Neuronal stem cell (in vitro differentiated cells): ENCODE data around the gene DIRAS2.

Experiments
- DNase-seq: peaks from one replicate; pipeline ENCODE4 v3.0.0-alpha.2; 2013; ENCODE audit warnings: low spot score
- H2AFZ ChIP-seq: one replicate; pipeline ENCODE4 v1.6.1; 2013; ENCODE audit warnings: mild to moderate bottlenecking, low read length, inconsistent platforms
- H2AK5ac ChIP-seq: 2 replicates; pipeline ENCODE4 v1.6.1; 2013; ENCODE audit warnings: low read depth, mild to moderate bottlenecking, inconsistent platforms, low read length, moderate library complexity, mixed read lengths
- H2BK120ac ChIP-seq: 2 replicates; pipeline ENCODE4 v1.6.1; 2013; ENCODE audit warnings: low read depth, mild to moderate bottlenecking, inconsistent platforms, low read length, moderate library complexity, mixed read lengths
- H2BK12ac ChIP-seq: one replicate; pipeline ENCODE4 v1.6.1; 2013; ENCODE audit warnings: low read length, inconsistent platforms
- H2BK15ac ChIP-seq: 2 replicates; pipeline ENCODE4 v1.6.1; 2013; ENCODE audit warnings: mild to moderate bottlenecking, low read length, inconsistent platforms, mixed read lengths
- H2BK5ac ChIP-seq: one replicate; pipeline ENCODE4 v1.6.1; 2013; ENCODE audit warnings: inconsistent platforms, mild to moderate bottlenecking, low read length, moderate library complexity
- H3K14ac ChIP-seq: one replicate; pipeline ENCODE4 v1.6.1; 2013; ENCODE audit warnings: low read length, inconsistent platforms
- H3K18ac ChIP-seq: 2 replicates; pipeline ENCODE4 v1.6.1; 2013; ENCODE audit warnings: low read length, inconsistent platforms
- H3K23ac ChIP-seq: 2 replicates; pipeline ENCODE4 v1.6.1; 2013; ENCODE audit warnings: low read depth, mild to moderate bottlenecking, mixed read lengths, low read length, inconsistent platforms; ENCODE audit not compliant: poor library complexity
- H3K27ac ChIP-seq: replicated peaks from 3 replicates; pipeline ENCODE4 v1.5.1; 2013; ENCODE audit warnings: low read length, inconsistent platforms
- H3K27me3 ChIP-seq, 3 experiments: 2 replicates each; pipeline ENCODE4 v1.6.1; 2013; ENCODE audit warnings: low read length in 3 of 3, mild to moderate bottlenecking in 2 of 3, inconsistent platforms in 1 of 3, low read depth in 1 of 3, mixed read lengths in 1 of 3, moderate library complexity in 1 of 3; ENCODE audit not compliant: control insufficient read depth in 3 of 3, insufficient read depth in 3 of 3
- H3K36me3 ChIP-seq, 2 donors: replicated peaks in 1 of 2; 2 replicates each; pipeline ENCODE4 v1.6.1; 2013; ENCODE audit warnings: low read length in 2 of 2; ENCODE audit not compliant: control insufficient read depth in 2 of 2, insufficient read depth in 2 of 2
- H3K4ac ChIP-seq: 2 replicates; pipeline ENCODE4 v1.6.1; 2013; ENCODE audit warnings: inconsistent platforms, mild to moderate bottlenecking, low read length, moderate library complexity
- H3K4me1 ChIP-seq, 2 donors: 1 replicate in 1 of 2; 2 replicates in 1 of 2; pipeline ENCODE4 v1.6.1; 2013; ENCODE audit warnings: low read length in 2 of 2, low read depth in 1 of 2; ENCODE audit not compliant: control insufficient read depth in 2 of 2, insufficient read depth in 1 of 2
- H3K4me2 ChIP-seq: one replicate; pipeline ENCODE4 v1.6.1; 2013; ENCODE audit warnings: mild to moderate bottlenecking, low read length, inconsistent platforms; ENCODE audit not compliant: insufficient read depth, poor library complexity, severe bottlenecking
- H3K4me3 ChIP-seq, 2 donors: 2 replicates each; pipeline ENCODE4 v1.5.1; 2013; ENCODE audit warnings: low read length in 2 of 2, mild to moderate bottlenecking in 2 of 2, inconsistent platforms in 1 of 2, moderate library complexity in 1 of 2
- H3K79me1 ChIP-seq: one replicate; pipeline ENCODE4 v1.6.1; 2013; ENCODE audit warnings: low read depth, mild to moderate bottlenecking, inconsistent platforms, low read length, moderate library complexity
- H3K9ac ChIP-seq: one replicate; pipeline ENCODE4 v1.6.1; 2013; ENCODE audit warnings: mild to moderate bottlenecking, low read depth, low read length, inconsistent platforms; ENCODE audit not compliant: poor library complexity
- H3K9me3 ChIP-seq, 2 donors: replicated peaks in 1 of 2; 2 replicates each; pipeline versions ENCODE3 to v1.6.1; 2013; ENCODE audit warnings: low read length in 2 of 2, mild to moderate bottlenecking in 2 of 2, inconsistent platforms in 1 of 2, low read depth in 1 of 2, mixed read lengths in 1 of 2, moderate library complexity in 1 of 2; ENCODE audit not compliant: control insufficient read depth in 2 of 2, insufficient read depth in 1 of 2
- H4K8ac ChIP-seq: one replicate; pipeline ENCODE4 v1.6.1; 2013; ENCODE audit warnings: low read depth, mild to moderate bottlenecking, inconsistent platforms, low read length, moderate library complexity
- H4K91ac ChIP-seq: one replicate; pipeline ENCODE4 v1.6.1; 2013; ENCODE audit warnings: low read length, low read depth, mild to moderate bottlenecking, inconsistent platforms; ENCODE audit not compliant: poor library complexity
- WGBS, 2 donors: extraction: QIAGEN DNeasy Blood & Tissue Kit; methylation state at CpG; one replicate each; pipeline ENCODE4 v1.1.7; 2013; ENCODE audit warnings: missing lambda C conversion rate in 2 of 2, mixed read lengths in 1 of 2; ENCODE audit not compliant: insufficient read length in 2 of 2, insufficient replicate concordance in 1 of 2; ENCODE audit errors: extremely low coverage in 2 of 2; 5-methylcytosine and 5-hydroxymethylcytosine counted together

The DIRAS2 gene

DNA sequence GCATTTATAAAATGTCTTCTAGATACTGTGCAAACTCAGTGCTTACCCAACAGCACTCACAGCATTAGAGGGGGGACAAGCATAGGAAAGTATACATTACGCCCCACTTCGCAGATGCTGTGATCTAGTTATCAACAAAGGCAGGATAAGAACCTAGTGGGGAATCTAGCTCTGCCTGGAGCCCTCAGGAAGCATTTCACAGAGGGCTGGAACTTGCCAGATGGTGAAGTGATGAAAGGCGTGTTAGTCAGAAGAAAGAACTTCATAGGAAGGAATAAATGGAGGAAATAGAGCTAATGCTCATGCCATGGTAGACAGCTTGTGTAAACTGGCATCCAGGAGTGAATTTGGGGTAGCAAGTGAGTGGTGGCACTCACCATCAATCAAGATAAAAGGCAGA is 25.8 kb downstream of the DIRAS2 start:
- Histone ChIP-seq H3K4me2 (no peak overlapping the region), H3K4me3 (no peak overlapping the region), H3K14ac (no peak overlapping the region), H3K9ac (no peak overlapping the region), H3K27ac (no peak overlapping the region), H4K8ac (no peak overlapping the region), H2BK15ac (no peak overlapping the region), H2AFZ (no peak overlapping the region), H3K36me3 (no peaks in the 10 kb centered on the region), H2BK12ac (no peak overlapping the region), H2AK5ac (no peak overlapping the region), H2BK5ac (no peak overlapping the region), H3K23ac (no peak overlapping the region), H3K9me3 (no peaks in the 10 kb centered on the region), H2BK120ac (no peak overlapping the region), H3K79me1 (no peaks in the 10 kb centered on the region), H3K18ac (no peak overlapping the region), H3K4ac (no peak overlapping the region), H3K27me3 (peaks cover 0 to 10% (median 0%) of the 10 kb centered on the region in 3 experiments), H4K91ac (no peak overlapping the region), H3K4me1 (no peaks in the 10 kb centered on the region)
- no CpG with 5 or more reads among the region's 3 CpGs for WGBS, 2 donors
- DNase-seq: no peak

DNA sequence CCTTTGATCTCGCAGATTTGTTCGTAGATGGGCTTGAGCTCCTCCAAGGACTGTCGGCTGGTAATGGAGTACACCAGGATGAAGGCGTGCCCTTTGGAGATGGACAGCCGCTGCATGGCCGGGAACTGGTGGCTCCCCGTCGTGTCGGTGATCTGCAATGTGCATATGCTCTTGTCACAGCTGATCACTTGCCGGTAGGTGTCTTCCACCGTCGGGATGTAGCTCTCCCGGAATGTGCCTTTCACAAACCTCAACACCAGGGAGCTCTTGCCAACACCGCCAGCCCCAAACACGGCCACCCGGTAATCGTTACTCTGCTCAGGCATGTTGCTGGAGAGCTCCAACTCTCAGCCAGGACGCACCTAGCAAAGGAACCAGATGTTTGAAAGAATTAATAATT is 29.1 kb downstream of the DIRAS2 start:
- Histone ChIP-seq H2AFZ (no peak overlapping the region), H3K23ac (no peak overlapping the region), H2AK5ac (peak overlapping the region; percentile 25), H2BK15ac (no peak overlapping the region), H3K27ac (no peak overlapping the region), H3K4me1 (no peaks in the 10 kb centered on the region), H2BK120ac (no peak overlapping the region), H3K9ac (no peak overlapping the region), H2BK5ac (no peak overlapping the region), H4K8ac (no peak overlapping the region), H3K4ac (no peak overlapping the region), H4K91ac (no peak overlapping the region), H3K14ac (no peak overlapping the region), H3K4me3 (no peak overlapping the region), H3K79me1 (no peaks in the 10 kb centered on the region), H2BK12ac (no peak overlapping the region), H3K18ac (peak overlapping the region; percentile 78), H3K27me3 (peaks cover 0 to 6% (median 0%) of the 10 kb centered on the region in 3 experiments), H3K4me2 (no peak overlapping the region), H3K9me3 (no peaks in the 10 kb centered on the region), H3K36me3 (no peaks in the 10 kb centered on the region)
- WGBS, 2 donors: no CpG with 5 or more reads among the region's 18 CpGs
- no peak for DNase-seq

DNA sequence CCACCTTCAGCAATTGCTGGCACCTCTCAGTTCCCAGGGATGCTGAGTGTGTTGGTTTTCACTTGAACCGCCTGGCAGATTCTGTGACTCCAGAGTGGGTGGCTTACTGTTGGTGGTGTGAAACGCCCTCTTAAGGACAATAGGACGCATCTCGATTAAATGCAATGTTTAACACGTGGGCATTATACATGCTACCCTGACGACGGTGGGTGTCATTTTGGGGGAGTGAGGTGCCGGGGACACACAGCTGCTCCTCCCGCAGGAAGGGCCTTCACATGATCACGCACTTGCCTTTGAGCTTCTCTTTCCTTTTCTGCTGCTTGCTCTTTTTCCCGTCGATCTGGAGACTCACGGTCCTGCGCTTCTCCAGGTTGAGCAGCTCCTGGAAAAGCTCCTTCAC is 29.7 kb downstream of the DIRAS2 start:
- no peak overlapping the region for H2BK120ac ChIP-seq
- no peak overlapping the region for H3K23ac ChIP-seq
- no peaks in the 10 kb centered on the region for H3K36me3 ChIP-seq
- H3K4me2 ChIP-seq: no peak overlapping the region
- WGBS, 2 donors: no CpG with 5 or more reads among the region's 14 CpGs
- no peak overlapping the region for H4K8ac ChIP-seq
- H3K4me3 ChIP-seq: no peak overlapping the region
- no peaks in the 10 kb centered on the region for H3K79me1 ChIP-seq
- no peak overlapping the region for H2BK5ac ChIP-seq
- H3K4ac ChIP-seq: no peak overlapping the region
- H3K18ac ChIP-seq: no peak overlapping the region
- no peak overlapping the region for H3K9ac ChIP-seq
- peaks cover 0 to 6% (median 0%) of the 10 kb centered on the region in 3 experiments for H3K27me3 ChIP-seq
- H2BK15ac ChIP-seq: no peak overlapping the region
- no peak overlapping the region for H3K14ac ChIP-seq
- DNase-seq: no peak
- H3K4me1 ChIP-seq: no peaks in the 10 kb centered on the region
- H4K91ac ChIP-seq: no peak overlapping the region
- H3K27ac ChIP-seq: no peak overlapping the region
- no peaks in the 10 kb centered on the region for H3K9me3 ChIP-seq
- no peak overlapping the region for H2AFZ ChIP-seq
- no peak overlapping the region for H2AK5ac ChIP-seq
- H2BK12ac ChIP-seq: no peak overlapping the region

DNA sequence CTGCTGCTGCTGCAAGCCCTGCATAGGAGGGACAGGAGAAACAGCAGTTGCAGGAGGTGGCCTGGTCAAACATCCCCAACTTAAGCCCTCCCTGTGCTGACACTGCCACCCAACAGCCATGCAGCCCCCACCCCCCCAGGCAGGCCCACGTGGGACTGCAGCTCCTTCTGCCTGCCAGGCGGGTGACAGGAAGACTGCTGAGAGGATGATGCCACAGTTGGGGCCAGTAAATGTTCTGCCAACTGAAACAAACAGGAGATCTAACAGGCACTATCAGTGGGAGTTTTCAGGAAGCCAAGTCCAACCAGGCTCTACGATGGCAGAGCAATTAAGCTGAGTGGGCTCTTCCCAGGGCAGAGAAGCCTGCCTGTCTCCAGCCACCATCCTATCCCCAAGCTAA is 31.1 kb downstream of the DIRAS2 start:
- Histone ChIP-seq H3K79me1 (no peaks in the 10 kb centered on the region), H2BK12ac (no peak overlapping the region), H3K23ac (no peak overlapping the region), H3K9me3 (no peaks in the 10 kb centered on the region), H3K14ac (no peak overlapping the region), H2AK5ac (no peak overlapping the region), H3K4me3 (no peak overlapping the region), H2AFZ (no peak overlapping the region), H3K9ac (no peak overlapping the region), H4K91ac (no peak overlapping the region), H3K4ac (no peak overlapping the region), H3K18ac (no peak overlapping the region), H2BK120ac (no peak overlapping the region), H3K27ac (no peak overlapping the region), H3K4me2 (no peak overlapping the region), H2BK5ac (no peak overlapping the region), H3K27me3 (peaks cover 0 to 6% (median 0%) of the 10 kb centered on the region in 3 experiments), H4K8ac (peak overlapping the region; percentile 45), H3K4me1 (no peaks in the 10 kb centered on the region), H3K36me3 (no peaks in the 10 kb centered on the region), H2BK15ac (no peak overlapping the region)
- no peak for DNase-seq
- no CpG with 5 or more reads among the region's 3 CpGs for WGBS, 2 donors
